Measurements from ENCODE around the gene FIBCD1.

FIBCD1 gene

GRCh38 chr9:130908878-130909355, 30.1 kb downstream of the FIBCD1 start:
- no peak for DNase-seq (ENCODE audit: extremely low read depth, insufficient read length)
- no peaks in the 10 kb centered on the region; the same call in 1 of the 2 replicates for H3K27me3 ChIP-seq (replicated peaks; ENCODE audit: control insufficient read depth, insufficient read depth, low read length)
- no peaks in the 10 kb centered on the region for H3K36me3 ChIP-seq (ENCODE audit: control insufficient read depth, insufficient read depth, low read length)
- TF ChIP-seq CTCF (IDR thresholded peaks at IDR 0.05; ENCODE audit: insufficient read depth, low read length, poor library complexity, severe bottlenecking) = no peak
- H3K4me3 ChIP-seq (replicated peaks; ENCODE audit: low read depth, low read length) = no peak overlapping the region

GRCh38 chr9:130908146-130908877, 30.7 kb downstream of the FIBCD1 start:
- no peak overlapping the region for H3K4me3 ChIP-seq (replicated peaks; ENCODE audit: low read depth, low read length)
- no peaks in the 10 kb centered on the region; the same call in 1 of the 2 replicates for H3K27me3 ChIP-seq (replicated peaks; ENCODE audit: control insufficient read depth, insufficient read depth, low read length)
- no peak for DNase-seq (ENCODE audit: extremely low read depth, insufficient read length)
- H3K36me3 ChIP-seq (ENCODE audit: control insufficient read depth, insufficient read depth, low read length) = no peaks in the 10 kb centered on the region
- no peak for TF ChIP-seq CTCF (IDR thresholded peaks at IDR 0.05; ENCODE audit: insufficient read depth, low read length, poor library complexity, severe bottlenecking)

- no peaks in the 10 kb centered on the region; the same call in 1 of the 2 replicates for H3K27me3 ChIP-seq (replicated peaks; ENCODE audit: control insufficient read depth, insufficient read depth, low read length)
- no peak overlapping the region for H3K4me3 ChIP-seq (replicated peaks; ENCODE audit: low read depth, low read length)
- no peak for TF ChIP-seq CTCF (IDR thresholded peaks at IDR 0.05; ENCODE audit: insufficient read depth, low read length, poor library complexity, severe bottlenecking)
- no peaks in the 10 kb centered on the region for H3K36me3 ChIP-seq (ENCODE audit: control insufficient read depth, insufficient read depth, low read length)
- no peak for DNase-seq (ENCODE audit: extremely low read depth, insufficient read length)
Observed at GRCh38 chr9:130906735-130907416, 32.2 kb downstream of the FIBCD1 start.

GRCh38 chr9:130905902-130906734, 32.9 kb downstream of the FIBCD1 start:
- no peaks in the 10 kb centered on the region; the same call in 1 of the 2 replicates for H3K27me3 ChIP-seq (replicated peaks; ENCODE audit: control insufficient read depth, insufficient read depth, low read length)
- no peak for TF ChIP-seq CTCF (IDR thresholded peaks at IDR 0.05; ENCODE audit: insufficient read depth, low read length, poor library complexity, severe bottlenecking)

GRCh38 chr9:130905125-130905901, 33.7 kb downstream of the FIBCD1 start:
- no peak for DNase-seq (ENCODE audit: extremely low read depth, insufficient read length)

More at GRCh38 chr9:130905902-130906734, 32.9 kb downstream of the FIBCD1 start:
- DNase-seq (ENCODE audit: extremely low read depth, insufficient read length) = no peak
- Histone ChIP-seq H3K36me3 (ENCODE audit: control insufficient read depth, insufficient read depth, low read length) (no peaks in the 10 kb centered on the region), H3K4me3 (replicated peaks; ENCODE audit: low read depth, low read length) (no peak overlapping the region)

More at GRCh38 chr9:130905125-130905901, 33.7 kb downstream of the FIBCD1 start:
- Histone ChIP-seq H3K27me3 (replicated peaks; ENCODE audit: control insufficient read depth, insufficient read depth, low read length) (no peaks in the 10 kb centered on the region; the same call in 1 of the 2 replicates), H3K36me3 (ENCODE audit: control insufficient read depth, insufficient read depth, low read length) (no peaks in the 10 kb centered on the region), H3K4me3 (replicated peaks; ENCODE audit: low read depth, low read length) (no peak overlapping the region)
- TF ChIP-seq CTCF (IDR thresholded peaks at IDR 0.05; ENCODE audit: insufficient read depth, low read length, poor library complexity, severe bottlenecking) = no peak

Measured in GM06990 (cell line).